Measurements from ENCODE around the gene SHMT2.

Gene SHMT2

DNA sequence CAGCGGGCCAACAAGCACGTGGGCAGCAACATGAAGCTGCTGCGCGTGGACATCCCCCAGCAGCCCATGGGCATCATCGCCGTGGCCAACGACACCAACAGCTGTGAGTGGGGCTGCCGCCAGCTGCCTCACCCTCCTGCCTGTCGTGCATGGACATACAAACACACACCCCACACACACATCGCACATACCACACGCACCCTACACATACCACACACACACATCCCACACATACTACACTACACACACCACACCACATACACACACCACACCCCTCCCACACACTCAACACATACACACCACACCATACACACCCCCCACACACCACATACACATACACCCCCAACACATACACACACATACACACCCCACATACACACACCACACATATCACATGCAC lies 38.1 kb upstream of the SHMT2 start:
- H3K4me3 ChIP-seq (ENCODE audit: low read length): no peak overlapping the region
- no peak for TF ChIP-seq ZNF274 (IDR thresholded peaks at IDR 0.05; ENCODE audit: low read depth, low read length)

DNA sequence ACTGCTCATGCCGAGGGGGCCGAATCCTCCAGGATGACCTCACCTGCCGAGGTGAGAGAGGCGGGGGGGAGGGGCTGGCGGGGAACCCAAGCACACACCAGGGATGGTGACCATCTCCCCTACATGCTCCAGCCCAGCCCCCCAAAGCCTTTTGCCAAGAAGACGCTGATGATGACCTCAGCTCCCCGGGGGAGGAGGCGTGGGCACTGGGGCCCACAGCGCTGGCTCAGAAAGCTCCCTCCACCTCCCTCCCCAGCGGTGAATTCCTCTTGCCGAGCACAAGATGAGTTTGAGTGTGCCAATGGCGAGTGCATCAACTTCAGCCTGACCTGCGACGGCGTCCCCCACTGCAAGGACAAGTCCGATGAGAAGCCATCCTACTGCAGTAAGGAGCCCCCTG lies 36.6 kb upstream of the SHMT2 start:
- no peak overlapping the region for H3K4me3 ChIP-seq (ENCODE audit: low read length)
- TF ChIP-seq ZNF274 (IDR thresholded peaks at IDR 0.05; ENCODE audit: low read depth, low read length): no peak

DNA sequence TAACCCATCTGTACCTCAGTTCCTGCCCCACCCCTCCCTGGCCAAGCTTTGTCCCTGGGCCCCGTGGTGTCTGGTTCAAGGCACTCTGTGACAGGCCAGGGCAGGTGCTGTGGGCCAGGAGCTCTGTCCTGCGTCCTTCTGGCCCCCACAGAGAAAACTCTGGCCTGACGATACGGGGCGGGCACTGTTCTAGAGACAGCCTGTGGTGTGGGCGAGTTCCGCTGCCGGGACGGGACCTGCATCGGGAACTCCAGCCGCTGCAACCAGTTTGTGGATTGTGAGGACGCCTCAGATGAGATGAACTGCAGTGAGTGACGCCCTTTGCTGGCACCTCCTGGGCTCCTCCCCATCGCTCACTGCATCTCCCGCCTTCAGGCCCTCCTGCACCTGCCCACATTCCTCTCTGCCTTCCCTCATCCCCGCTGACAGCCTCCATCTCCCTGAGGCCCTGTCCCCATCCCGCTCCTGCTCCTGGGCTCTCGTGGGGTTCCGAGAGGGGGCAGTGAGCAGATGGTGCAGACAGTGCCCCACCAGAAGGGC lies 35.7 kb upstream of the SHMT2 start:
- no peak for TF ChIP-seq ZNF274 (IDR thresholded peaks at IDR 0.05; ENCODE audit: low read depth, low read length)
- H3K4me3 ChIP-seq (ENCODE audit: low read length): no peak overlapping the region

DNA sequence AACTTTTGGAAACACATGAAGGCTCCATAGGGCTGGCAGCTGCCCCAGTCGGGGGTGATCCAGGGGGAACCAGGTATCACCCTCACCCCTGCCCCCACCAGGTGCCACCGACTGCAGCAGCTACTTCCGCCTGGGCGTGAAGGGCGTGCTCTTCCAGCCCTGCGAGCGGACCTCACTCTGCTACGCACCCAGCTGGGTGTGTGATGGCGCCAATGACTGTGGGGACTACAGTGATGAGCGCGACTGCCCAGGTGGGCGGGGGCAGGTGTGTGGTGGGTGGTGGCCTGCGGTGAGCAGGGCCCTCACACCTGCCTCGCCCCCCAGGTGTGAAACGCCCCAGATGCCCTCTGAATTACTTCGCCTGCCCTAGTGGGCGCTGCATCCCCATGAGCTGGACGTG lies 35.3 kb upstream of the SHMT2 start:
- no peak for TF ChIP-seq ZNF274 (IDR thresholded peaks at IDR 0.05; ENCODE audit: low read depth, low read length)
- H3K4me3 ChIP-seq (ENCODE audit: low read length): no peak overlapping the region

DNA sequence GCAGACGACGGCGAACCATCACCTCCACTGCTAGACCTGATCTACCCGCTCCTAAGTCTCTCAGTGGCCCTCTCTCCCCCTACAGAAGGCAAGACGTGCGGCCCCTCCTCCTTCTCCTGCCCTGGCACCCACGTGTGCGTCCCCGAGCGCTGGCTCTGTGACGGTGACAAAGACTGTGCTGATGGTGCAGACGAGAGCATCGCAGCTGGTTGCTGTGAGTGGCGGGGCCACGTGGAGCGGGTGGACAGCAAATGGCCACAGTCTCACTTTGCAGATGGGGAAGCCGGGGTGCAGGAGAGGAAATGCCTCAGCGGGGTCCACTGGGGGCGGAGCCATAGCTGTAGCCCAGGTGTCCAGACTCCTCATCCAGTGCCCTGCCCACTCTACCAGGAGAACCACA lies 34.3 kb upstream of the SHMT2 start:
- no peak for TF ChIP-seq ZNF274 (IDR thresholded peaks at IDR 0.05; ENCODE audit: low read depth, low read length)
- H3K4me3 ChIP-seq (ENCODE audit: low read length): no peak overlapping the region

DNA sequence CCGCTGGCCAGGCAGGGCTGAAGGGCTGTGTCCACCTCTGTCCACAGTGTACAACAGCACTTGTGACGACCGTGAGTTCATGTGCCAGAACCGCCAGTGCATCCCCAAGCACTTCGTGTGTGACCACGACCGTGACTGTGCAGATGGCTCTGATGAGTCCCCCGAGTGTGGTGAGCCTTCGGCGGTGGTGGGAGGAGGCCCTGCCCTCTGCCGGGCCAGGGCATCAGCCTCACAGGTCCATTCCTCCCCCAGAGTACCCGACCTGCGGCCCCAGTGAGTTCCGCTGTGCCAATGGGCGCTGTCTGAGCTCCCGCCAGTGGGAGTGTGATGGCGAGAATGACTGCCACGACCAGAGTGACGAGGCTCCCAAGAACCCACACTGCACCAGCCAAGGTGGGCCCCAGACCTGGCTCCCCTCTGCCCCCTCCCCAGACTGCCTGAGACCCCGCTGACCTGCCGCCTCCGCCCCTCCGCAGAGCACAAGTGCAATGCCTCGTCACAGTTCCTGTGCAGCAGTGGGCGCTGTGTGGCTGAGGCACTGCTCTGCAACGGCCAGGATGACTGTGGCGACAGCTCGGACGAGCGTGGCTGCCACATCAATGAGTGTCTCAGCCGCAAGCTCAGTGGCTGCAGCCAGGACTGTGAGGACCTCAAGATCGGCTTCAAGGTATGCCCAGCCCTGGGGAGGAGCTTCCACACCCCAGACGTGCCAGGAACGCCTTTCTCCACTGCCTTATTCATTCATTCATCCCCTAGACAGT lies 33.7 kb upstream of the SHMT2 start:
- TF ChIP-seq ZNF274 (IDR thresholded peaks at IDR 0.05; ENCODE audit: low read depth, low read length): no peak
- no peak overlapping the region for H3K4me3 ChIP-seq (ENCODE audit: low read length)

DNA sequence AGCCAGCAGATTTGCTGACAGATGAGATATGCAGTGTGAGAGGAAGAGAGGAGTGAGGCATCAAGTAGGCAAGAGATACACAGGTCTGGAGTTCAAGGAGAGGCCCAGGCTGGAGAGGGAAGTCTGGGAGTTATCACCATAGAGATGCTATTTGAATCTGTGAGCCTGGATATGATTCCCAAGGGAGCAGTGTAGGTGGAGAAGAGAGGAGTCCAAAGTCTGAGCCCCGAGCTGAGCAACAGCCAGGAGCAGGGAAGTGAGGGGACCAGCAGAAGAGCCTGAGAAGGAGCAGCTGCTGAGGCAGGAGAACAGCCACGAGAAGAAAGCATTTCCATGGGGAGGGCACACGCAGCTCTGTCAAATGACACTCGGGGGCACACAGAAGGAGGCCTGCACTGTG lies 33.1 kb upstream of the SHMT2 start:
- TF ChIP-seq ZNF274 (IDR thresholded peaks at IDR 0.05; ENCODE audit: low read depth, low read length): no peak
- no peak overlapping the region for H3K4me3 ChIP-seq (ENCODE audit: low read length)

DNA sequence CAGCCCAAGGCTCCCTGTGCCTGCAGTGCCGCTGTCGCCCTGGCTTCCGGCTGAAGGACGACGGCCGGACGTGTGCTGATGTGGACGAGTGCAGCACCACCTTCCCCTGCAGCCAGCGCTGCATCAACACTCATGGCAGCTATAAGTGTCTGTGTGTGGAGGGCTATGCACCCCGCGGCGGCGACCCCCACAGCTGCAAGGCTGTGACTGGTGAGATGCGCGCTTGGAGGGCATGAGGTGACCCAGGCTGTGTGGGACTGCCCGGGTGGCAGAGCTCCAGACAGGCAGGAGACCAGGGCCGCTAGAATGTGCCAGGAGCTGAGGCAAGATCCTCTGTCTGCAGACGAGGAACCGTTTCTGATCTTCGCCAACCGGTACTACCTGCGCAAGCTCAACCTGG lies 32.6 kb upstream of the SHMT2 start:
- H3K4me3 ChIP-seq (ENCODE audit: low read length): no peak overlapping the region
- no peak for TF ChIP-seq ZNF274 (IDR thresholded peaks at IDR 0.05; ENCODE audit: low read depth, low read length)

DNA sequence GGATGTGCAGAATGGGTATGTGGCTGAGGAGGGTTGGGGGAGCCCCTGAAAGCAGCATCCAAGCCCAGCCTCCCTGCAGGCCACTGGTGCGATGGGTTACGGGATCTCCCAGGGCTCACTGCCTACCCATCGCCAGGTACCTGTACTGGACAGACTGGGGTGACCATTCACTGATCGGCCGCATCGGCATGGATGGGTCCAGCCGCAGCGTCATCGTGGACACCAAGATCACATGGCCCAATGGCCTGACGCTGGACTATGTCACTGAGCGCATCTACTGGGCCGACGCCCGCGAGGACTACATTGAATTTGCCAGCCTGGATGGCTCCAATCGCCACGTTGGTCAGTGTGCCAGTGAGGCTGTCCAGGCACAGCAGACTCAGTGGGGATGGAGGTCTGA lies 31.2 kb upstream of the SHMT2 start:
- no peak for TF ChIP-seq ZNF274 (IDR thresholded peaks at IDR 0.05; ENCODE audit: low read depth, low read length)
- H3K4me3 ChIP-seq (ENCODE audit: low read length): no peak overlapping the region

DNA sequence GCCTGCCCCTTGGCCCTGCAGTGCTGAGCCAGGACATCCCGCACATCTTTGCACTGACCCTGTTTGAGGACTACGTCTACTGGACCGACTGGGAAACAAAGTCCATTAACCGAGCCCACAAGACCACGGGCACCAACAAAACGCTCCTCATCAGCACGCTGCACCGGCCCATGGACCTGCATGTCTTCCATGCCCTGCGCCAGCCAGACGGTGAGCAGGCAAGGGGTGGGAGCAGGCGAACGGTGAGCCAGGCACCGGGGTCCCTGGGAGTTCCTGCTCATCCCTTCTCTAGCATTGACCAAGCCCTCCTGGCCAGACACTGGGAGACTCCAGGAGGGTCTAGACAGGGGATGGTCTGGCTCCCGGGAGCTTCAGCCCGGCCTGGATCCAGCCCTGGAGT lies 30.3 kb upstream of the SHMT2 start:
- no peak overlapping the region for H3K4me3 ChIP-seq (ENCODE audit: low read length)
- no peak for TF ChIP-seq ZNF274 (IDR thresholded peaks at IDR 0.05; ENCODE audit: low read depth, low read length)

DNA sequence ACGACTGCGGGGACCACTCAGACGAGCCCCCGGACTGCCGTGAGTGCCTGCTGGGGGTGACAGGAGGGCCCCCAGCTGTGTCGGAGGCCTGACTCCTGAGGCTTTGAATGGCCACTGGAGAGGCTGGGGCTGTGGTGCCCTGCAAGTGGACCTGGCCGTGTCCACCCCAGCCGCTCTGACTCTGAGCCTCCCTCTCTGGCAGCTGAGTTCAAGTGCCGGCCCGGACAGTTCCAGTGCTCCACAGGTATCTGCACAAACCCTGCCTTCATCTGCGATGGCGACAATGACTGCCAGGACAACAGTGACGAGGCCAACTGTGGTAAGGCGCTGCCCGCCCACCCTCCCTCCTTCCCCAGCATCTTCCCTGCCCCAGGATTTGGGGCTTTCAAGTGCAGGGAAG lies 29.0 kb upstream of the SHMT2 start:
- TF ChIP-seq ZNF274 (IDR thresholded peaks at IDR 0.05; ENCODE audit: low read depth, low read length): no peak
- H3K4me3 ChIP-seq (ENCODE audit: low read length): no peak overlapping the region

DNA sequence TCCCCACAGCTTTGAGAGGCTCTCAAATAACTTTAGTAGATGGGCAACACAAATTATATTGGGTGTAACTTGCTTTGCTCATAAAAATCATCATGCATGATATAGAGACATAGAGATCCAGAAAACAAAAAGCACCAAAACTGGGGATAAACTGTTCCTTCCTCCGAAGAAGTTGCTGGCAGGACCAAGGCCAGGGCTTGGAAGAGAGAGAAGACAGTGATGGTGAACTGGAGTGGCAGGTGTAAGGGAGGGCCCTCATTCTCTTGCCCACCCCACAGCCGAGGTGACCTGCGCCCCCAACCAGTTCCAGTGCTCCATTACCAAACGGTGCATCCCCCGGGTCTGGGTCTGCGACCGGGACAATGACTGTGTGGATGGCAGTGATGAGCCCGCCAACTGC lies 28.3 kb upstream of the SHMT2 start:
- TF ChIP-seq ZNF274 (IDR thresholded peaks at IDR 0.05; ENCODE audit: low read depth, low read length): no peak
- H3K4me3 ChIP-seq (ENCODE audit: low read length): no peak overlapping the region

DNA sequence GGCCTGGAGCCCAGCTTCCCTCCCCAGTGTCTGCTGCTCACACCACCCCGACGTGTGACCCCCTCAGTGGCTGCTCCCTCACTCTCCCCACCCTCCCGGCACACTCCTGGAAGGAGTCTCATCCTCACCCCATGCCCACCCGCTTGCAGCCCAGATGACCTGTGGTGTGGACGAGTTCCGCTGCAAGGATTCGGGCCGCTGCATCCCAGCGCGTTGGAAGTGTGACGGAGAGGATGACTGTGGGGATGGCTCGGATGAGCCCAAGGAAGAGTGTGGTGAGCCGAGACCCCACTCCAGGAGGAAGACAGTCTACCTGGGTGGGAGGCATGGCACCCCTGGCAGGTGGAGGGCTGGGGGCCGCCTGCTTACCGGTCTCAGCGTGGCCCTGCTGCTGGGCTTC lies 27.9 kb upstream of the SHMT2 start:
- no peak overlapping the region for H3K4me3 ChIP-seq (ENCODE audit: low read length)
- no peak for TF ChIP-seq ZNF274 (IDR thresholded peaks at IDR 0.05; ENCODE audit: low read depth, low read length)

DNA sequence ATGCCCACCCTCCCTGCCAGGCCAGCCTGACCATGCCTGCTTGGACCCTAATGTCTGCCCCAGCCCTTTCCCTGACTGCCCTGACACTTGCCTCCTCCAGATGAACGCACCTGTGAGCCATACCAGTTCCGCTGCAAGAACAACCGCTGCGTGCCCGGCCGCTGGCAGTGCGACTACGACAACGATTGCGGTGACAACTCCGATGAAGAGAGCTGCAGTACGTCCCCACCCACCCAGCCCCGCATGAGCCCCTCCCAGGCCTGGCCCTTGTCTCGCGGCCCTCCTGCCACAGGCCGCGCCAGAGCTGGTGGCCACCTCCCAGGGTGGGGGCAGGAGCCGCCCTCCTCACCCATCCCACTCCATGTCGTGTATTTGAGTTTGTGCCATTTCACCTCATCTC lies 27.2 kb upstream of the SHMT2 start:
- no peak overlapping the region for H3K4me3 ChIP-seq (ENCODE audit: low read length)
- no peak for TF ChIP-seq ZNF274 (IDR thresholded peaks at IDR 0.05; ENCODE audit: low read depth, low read length)

DNA sequence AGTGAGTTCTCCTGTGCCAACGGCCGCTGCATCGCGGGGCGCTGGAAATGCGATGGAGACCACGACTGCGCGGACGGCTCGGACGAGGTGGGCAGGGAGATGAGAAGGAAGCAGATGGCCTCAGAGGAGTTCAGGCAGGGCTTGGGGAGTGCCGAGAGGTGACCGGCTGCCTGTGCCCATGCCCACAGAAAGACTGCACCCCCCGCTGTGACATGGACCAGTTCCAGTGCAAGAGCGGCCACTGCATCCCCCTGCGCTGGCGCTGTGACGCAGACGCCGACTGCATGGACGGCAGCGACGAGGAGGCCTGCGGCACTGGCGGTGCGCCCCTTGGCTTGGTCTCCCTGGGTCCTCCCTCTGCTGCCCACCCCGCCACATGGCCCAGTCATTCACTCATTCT lies 26.3 kb upstream of the SHMT2 start:
- TF ChIP-seq ZNF274 (IDR thresholded peaks at IDR 0.05; ENCODE audit: low read depth, low read length): no peak
- no peak overlapping the region for H3K4me3 ChIP-seq (ENCODE audit: low read length)

DNA sequence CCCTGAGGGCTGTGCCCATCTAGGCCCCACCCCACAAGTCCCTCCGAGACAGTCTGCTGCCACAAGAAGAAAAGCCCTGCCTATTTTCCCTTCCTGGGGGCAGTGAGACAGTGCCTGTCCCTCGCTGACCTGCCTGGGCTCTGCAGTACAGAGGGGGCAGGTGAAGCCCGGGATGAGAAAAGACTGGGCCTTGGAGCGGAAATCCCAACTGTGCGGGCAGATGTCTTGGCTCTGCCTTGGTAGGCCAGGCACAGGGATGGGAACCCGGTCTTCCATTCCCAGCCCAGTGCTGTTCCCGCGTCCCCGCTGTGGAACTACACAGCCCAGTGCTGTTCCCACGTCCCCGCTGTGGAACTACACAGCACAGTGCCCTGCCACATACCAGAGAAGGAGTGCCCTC lies 25.7 kb upstream of the SHMT2 start:
- no peak overlapping the region for H3K4me3 ChIP-seq (ENCODE audit: low read length)
- TF ChIP-seq ZNF274 (IDR thresholded peaks at IDR 0.05; ENCODE audit: low read depth, low read length): no peak
